ENCODE measurements around the gene GSE1. TPM values are rescaled to one million over a fixed set of nuclear protein-coding genes. Genes with fewer than 3 reads are reported as not detected.
A peak's percentile ranks its signal among the peaks of the same experiment; 100 is the strongest.

The GSE1 gene
- total RNA-seq, 1 donor from 2014 or later: 87.2 TPM

GRCh38 chr16:85601272-85601639, 11.9 kb upstream of the GSE1 start:
- no peak for DNase-seq
- intact Hi-C loops (cut with DNase I): no loop called here
- TF ChIP-seq, protein P1, sequence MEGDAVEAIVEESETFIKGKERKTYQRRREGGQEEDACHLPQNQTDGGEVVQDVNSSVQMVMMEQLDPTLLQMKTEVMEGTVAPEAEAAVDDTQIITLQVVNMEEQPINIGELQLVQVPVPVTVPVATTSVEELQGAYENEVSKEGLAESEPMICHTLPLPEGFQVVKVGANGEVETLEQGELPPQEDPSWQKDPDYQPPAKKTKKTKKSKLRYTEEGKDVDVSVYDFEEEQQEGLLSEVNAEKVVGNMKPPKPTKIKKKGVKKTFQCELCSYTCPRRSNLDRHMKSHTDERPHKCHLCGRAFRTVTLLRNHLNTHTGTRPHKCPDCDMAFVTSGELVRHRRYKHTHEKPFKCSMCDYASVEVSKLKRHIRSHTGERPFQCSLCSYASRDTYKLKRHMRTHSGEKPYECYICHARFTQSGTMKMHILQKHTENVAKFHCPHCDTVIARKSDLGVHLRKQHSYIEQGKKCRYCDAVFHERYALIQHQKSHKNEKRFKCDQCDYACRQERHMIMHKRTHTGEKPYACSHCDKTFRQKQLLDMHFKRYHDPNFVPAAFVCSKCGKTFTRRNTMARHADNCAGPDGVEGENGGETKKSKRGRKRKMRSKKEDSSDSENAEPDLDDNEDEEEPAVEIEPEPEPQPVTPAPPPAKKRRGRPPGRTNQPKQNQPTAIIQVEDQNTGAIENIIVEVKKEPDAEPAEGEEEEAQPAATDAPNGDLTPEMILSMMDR (IDR thresholded peaks at IDR 0.05): no peak
- Histone ChIP-seq H3K36me3 (no peaks in the 10 kb centered on the region), H3K27me3 (no peaks in the 10 kb centered on the region), H3K27ac (no peak overlapping the region), H3K9me3 (no peaks in the 10 kb centered on the region), H3K4me3 (no peak overlapping the region), H3K4me1 (peaks cover 18% of the 10 kb centered on the region)
- ATAC-seq: no peak

DNA sequence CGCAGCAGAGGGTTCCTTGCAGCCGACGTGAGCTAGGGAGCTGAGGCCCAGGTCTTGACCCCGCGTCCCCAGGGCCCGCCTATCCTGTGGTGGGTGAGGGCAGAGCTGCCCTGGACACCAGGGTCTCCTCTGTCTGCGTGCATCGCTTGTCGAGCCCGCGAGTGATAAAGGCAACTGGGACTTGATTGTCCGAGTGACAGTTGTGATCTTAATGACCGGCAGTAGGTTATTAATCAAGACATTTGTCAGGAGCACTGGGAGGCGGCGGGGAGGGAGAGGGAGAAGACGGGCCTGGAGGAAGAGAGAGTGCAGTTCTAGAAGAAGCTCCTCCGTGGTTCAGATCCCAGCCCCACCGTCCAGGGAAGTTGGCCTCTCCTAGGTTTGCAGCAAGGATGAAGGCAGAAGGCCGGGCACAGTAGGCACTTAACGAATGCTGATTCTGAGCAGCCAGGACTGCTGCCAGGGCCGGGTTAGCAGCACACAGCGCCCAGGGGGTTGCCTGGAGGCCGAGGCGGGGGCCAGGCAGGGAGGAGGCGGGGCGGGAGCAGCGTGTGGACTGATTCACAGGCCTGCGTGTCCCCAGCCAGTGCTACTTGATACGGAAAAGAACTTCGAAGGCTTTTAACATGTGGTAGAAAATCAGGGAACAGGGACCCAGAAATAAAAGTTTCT, 11.3 kb upstream of the GSE1 start:
- Histone ChIP-seq H3K4me3 (no peak overlapping the region), H3K36me3 (no peaks in the 10 kb centered on the region), H3K27ac (no peak overlapping the region), H3K9me3 (no peaks in the 10 kb centered on the region), H3K4me1 (peaks cover 24% of the 10 kb centered on the region), H3K27me3 (no peaks in the 10 kb centered on the region)
- intact Hi-C loops (cut with DNase I): no loop called here
- no peak for DNase-seq
- TF ChIP-seq, protein P1 (IDR thresholded peaks at IDR 0.05): no peak
- peak; percentile 5 for ATAC-seq

DNA sequence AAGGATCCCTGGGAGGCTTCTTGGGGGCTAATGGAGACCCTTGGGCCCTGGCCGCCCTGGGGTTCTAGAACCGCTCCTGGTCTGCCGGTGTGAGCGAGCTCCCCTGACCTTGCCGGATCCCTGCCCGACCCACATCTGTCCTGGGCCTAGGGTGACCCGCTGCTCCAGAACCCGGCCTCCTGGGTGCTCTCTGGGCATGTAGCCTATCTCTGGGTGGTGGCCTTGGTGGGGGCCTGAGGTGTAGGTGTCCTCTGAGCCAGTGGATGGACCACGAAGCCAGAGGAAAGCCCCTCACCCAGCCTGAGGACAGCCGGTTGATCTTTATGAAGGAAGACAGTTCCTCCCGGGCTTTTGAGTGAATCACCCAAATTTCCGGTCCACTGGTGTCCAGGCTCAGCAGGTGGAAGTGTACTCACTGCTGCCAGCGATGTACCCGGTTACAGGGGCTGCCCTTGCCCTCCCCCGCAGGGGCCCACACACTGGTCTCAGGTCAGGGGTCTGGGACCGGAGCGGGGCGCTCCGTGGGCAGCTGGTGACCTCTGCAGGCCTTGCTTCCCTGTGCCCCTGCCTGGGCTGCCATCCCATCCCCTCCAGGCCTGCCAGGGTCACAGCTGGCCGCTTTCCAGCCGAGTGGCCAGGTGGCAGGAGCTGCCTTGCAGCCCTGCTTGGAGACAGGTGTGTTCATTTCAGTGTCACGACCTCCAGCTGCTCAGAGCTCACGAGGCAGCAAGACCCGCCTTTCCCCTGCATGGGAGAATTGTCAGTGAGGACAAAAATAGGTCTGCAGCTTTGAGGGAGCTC, 10.5 kb upstream of the GSE1 start:
- Histone ChIP-seq H3K36me3 (no peaks in the 10 kb centered on the region), H3K27ac (no peak overlapping the region), H3K4me3 (no peak overlapping the region), H3K4me1 (peaks cover 32% of the 10 kb centered on the region), H3K27me3 (no peaks in the 10 kb centered on the region), H3K9me3 (no peaks in the 10 kb centered on the region)
- ATAC-seq (no peak), DNase-seq (no peak)
- intact Hi-C loops (cut with DNase I): no loop called here
- TF ChIP-seq, protein P1 (IDR thresholded peaks at IDR 0.05): no peak

GRCh38 chr16:85603203-85603755, 9.8 kb upstream of the GSE1 start:
- intact Hi-C loops (cut with DNase I): no loop called here
- Histone ChIP-seq H3K27me3 (no peaks in the 10 kb centered on the region), H3K27ac (no peak overlapping the region), H3K36me3 (no peaks in the 10 kb centered on the region), H3K4me3 (no peak overlapping the region), H3K4me1 (peaks cover 37% of the 10 kb centered on the region), H3K9me3 (no peaks in the 10 kb centered on the region)
- DNase-seq (no peak), ATAC-seq (no peak)
- TF ChIP-seq, protein P1 (IDR thresholded peaks at IDR 0.05): no peak

DNA sequence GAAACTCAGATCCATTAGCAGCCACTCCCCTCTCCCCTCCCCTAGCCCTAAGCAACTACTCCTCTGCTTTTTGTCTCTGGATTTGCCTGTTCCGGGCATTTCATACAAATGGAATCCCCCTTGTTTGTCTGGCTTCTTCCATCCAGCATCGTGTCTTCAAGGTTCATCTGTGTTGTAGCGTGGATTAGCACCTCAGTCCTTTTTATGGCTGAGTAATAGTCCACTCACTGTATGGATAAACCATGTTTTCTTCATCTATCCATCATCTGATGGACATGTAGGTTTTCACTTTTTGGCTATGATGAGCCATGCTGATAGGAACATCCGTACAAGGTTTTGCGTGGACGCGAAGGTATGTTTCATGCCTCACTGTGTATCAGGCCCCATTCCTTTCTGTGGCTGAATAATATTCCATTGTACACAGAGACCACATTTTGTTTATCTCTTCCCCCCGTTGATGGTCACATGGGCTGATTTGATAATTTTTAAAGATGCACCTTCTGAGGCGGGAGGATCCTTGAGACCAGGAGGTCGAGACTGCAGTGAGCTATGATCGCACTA, 8.9 kb upstream of the GSE1 start:
- H3K27me3 ChIP-seq: no peaks in the 10 kb centered on the region
- H3K36me3 ChIP-seq: no peaks in the 10 kb centered on the region
- ATAC-seq (no peak), DNase-seq (no peak)
- H3K4me3 ChIP-seq: no peak overlapping the region
- no peak overlapping the region for H3K27ac ChIP-seq
- TF ChIP-seq, protein P1 (IDR thresholded peaks at IDR 0.05): no peak
- peaks cover 41% of the 10 kb centered on the region for H3K4me1 ChIP-seq
- intact Hi-C loops (cut with DNase I): no loop called here
- no peaks in the 10 kb centered on the region for H3K9me3 ChIP-seq

Measured in upper lobe of right lung (tissue), 1 donor.